Activated T-helper 1 cell treated with anti-CD3 and anti-CD28 coated beads, Interleukin-2, amount 50 U/mL, for 16 hours (primary cell): Measurements from ENCODE around the gene FAT3.

ENCODE experiments used
- DNase-seq, 2 donors: peaks; one replicate each; pipeline ENCODE4 v3.0.0-alpha.2; 2020; ENCODE audit warnings: low read depth in 1 of 2, low spot score in 1 of 2

The FAT3 gene

DNA sequence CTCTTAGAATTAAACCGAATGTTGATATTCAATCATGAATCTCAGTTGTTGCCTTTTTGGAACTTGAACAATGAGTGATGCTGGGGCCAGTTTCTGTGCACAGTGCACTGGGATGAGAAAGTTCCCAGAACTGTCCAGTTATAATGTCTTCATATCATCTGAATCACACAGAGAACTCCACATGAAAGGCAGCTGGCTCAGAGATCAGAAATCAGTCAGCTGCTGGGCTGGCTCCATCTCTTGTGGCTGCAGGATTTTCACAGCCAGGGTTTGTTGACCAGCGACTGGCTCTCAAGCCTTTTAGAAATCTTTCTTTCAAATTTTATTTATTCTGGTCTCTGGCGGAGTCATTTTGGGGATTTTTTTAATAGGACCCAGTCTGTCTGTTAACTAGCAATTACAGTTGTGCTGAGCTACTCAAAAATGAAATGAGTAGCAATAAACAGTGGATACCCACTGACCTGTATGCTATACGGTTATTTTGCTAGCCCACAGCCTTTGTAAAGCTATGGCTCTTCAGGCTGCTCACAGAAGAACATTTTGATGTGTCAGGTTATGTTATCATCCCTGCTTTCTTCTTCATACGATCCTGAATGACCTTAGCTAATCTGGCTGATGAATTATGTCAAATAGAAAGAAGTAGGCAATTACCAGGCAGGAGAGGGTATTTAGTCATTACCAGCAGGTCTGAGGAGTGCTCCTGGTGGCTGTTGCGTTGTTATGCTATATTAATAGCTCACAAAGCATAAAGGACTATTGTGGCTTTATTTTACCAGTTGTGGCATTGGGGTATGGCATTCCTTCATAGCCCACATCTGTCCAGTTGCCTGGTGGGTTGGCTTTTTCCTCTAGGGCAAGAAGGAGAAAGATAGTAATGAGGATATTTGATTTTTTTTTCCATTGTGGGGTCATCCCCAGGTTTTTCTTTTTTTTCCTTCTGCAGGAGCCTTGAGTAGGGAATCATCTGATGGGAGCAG is 3.6 kb downstream of the FAT3 start:
- no peak for DNase-seq

- DNase-seq = no peak
Observed at GRCh38 chr11:92236856-92237255, 12.2 kb downstream of the FAT3 start.

DNA sequence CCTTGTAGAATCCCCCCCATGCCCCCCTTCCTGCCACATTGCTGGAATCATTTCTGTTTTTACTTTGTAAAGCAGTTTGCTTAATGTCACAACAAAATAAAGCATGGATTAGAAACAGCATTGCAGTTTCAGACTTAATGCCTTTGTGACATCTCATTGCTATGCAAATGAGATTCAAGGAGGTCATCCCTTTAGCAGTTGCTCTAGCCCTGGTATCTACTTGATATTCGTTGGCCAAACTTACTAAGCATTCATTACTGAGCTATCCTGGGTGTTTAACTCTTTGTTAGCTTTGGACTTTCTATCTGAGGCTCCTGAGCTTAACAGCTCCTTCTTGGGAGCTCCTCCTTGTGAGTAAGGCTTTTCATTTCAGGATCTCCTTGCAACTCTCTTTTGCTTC is 16.3 kb downstream of the FAT3 start:
- no peak for DNase-seq

DNA sequence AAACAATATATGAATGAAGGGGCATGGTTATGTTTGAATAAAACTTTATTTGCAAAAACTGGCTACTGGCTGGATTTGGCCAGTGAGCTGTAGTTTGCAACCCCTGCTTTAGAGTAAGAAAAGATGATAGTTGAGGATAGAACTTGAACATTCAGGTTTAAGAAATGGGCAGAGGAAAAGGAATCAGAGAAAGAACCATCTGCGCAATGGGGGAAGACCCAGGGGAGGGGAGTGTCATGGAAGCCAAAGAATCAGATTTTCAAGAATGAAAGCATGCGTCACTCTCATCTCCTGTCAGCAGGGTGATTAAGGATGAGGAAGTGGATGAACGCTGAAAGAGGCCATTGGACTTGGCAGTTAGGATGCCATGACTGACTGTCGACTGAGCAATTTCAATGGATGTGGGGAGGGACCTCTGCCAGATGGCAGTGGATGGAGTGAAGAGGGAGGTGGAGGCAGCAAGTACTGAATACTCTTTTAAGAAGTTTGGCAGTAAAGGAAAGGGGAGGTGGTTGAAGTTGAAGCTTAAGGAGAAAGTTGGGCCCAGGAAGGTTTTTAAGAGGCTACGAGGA is 21.2 kb downstream of the FAT3 start:
- no peak for DNase-seq

GRCh38 chr11:92246630-92247029 is 22.0 kb downstream of the FAT3 start:
- DNase-seq = no peak

GRCh38 chr11:92249156-92249753 is 24.6 kb downstream of the FAT3 start:
- no peak for DNase-seq

GRCh38 chr11:92251980-92252379 is 27.4 kb downstream of the FAT3 start:
- DNase-seq = no peak

GRCh38 chr11:92253421-92253820 is 28.8 kb downstream of the FAT3 start:
- DNase-seq = no peak

GRCh38 chr11:92253945-92254344 is 29.3 kb downstream of the FAT3 start:
- DNase-seq = no peak

DNA sequence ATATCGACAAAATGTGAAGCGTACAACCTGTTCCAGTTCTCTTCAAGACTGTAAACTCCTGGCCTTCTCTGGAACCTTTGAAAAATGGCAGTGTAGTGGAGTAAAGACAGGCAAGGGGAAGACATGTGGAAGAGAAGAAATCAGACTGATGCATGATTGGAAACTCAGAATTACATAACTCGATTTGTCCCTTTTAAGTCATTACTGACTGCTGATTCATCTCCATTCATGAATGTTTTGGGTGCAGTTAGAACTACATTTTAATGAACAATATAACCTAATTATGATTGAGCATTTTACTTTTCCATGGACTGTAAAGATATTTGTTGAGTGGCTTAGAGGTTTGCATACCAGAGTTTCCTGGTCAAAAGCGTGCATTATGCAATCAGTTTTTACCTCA is 32.9 kb downstream of the FAT3 start:
- DNase-seq = no peak

GRCh38 chr11:92259861-92260260 is 35.2 kb downstream of the FAT3 start:
- no peak for DNase-seq

DNA sequence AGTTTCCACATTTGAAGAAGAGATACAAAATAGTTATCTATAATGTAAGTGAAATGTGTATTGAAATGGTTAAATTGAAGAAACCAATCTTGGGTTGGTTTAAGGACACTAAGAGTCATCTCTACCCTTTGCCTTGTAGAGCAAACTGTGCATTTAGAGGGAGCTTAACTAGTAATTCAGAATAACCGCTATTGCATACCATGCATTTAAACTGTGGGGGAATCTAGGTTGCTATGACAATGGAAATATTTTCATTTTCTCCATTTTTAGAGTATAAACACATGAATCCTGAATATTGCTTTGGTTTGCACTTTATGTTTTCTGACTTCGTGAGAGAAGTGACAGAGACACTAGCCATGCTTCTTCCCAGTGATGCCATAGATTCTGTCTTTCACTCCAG is 39.7 kb downstream of the FAT3 start:
- no peak for DNase-seq

GRCh38 chr11:92266806-92267205 is 42.2 kb downstream of the FAT3 start:
- no peak for DNase-seq

DNA sequence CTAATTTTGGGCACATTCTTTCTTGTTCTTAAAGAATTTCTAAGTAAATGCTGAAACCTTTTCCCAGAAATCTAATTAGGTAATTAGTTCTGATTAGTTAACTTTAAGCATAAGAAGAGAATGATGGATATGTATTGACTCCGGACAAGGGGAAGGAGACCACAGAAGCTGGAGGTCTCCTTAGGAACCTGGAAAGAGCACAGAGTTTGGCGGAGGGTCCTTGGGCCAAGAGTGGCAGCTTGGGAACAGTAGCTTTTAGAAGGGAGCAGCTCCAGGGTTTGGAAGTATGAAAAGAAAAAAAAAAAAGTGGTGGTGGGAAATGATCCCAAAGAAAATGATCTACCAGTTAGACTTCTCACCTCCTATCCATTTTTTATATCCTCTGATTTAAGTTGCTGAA is 42.7 kb downstream of the FAT3 start:
- no peak for DNase-seq

DNA sequence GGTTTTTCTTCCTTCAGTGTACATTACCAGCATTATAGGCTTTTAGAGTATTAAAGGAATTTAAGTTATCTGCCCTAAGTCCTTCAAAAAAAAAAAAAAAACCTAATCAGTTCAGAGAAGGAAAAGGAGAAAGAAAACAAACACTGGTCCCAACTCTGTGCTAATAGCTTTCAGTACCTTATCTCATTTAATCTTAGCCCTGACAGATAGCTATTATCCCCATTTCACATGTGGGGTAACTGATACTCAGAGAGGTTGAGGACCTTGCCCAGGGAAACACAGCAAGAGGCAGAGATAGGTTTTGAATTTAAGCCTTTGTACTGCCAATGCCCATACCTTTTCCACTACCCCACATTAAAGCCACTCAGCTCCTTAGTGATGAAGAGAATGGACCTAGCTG is 43.4 kb downstream of the FAT3 start:
- no peak for DNase-seq

GRCh38 chr11:92268546-92268945 is 43.9 kb downstream of the FAT3 start:
- no peak for DNase-seq

DNA sequence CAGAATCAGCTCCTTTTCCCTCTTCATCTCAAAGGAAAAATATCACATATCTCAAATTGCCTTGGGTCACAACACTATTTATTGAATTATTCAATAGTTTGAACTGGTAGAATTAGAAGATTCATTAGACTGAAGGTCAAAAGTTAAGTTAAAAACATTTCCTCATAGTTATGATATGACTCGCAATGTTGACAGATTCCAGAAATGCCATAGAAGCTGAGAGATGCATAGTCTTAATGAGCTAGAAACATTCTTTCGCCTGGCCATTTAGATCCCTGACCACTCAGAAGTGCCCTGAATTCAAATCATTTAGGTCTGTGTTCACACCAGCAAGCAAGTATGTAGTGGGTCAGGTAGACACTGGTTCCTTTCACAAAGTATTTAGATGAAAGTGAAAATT is 44.4 kb downstream of the FAT3 start:
- DNase-seq = no peak

DNA sequence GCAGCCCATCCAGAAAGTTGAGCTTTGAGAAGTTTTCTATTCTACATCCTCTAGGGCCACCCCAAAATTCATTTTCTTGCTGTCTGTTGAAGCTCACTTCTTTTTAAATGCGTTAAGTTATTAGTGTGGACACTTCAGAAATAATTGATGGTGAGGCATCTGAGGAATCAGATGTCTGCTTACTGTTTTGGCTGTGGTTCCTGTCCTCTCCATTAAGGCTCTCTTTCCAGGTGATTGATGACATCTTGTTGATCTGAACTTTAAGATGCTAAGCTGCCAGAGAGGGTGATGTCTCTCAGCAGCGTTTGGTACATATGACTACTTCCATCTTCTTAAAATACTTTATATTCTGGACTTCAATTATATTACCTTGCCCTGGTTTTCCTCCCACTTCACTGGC is 45.2 kb downstream of the FAT3 start:
- DNase-seq = no peak

- DNase-seq = no peak
Observed at GRCh38 chr11:92272651-92273050, 48.0 kb downstream of the FAT3 start.
